ENCODE measurements around the gene MAPK14. TPM values are rescaled to one million over a fixed set of nuclear protein-coding genes. Genes with fewer than 3 reads are reported as not detected.
A peak's percentile ranks its signal among the peaks of the same experiment; 100 is the strongest.
"Not testable (repeated sequence)": the region's sequence is repeated elsewhere in the genome, so short reads cannot be mapped to it uniquely, and the experiment has no call there.

MAPK14 gene
- total RNA-seq, 2 experiments from 2014 or later = 40.7 TPM

DNA sequence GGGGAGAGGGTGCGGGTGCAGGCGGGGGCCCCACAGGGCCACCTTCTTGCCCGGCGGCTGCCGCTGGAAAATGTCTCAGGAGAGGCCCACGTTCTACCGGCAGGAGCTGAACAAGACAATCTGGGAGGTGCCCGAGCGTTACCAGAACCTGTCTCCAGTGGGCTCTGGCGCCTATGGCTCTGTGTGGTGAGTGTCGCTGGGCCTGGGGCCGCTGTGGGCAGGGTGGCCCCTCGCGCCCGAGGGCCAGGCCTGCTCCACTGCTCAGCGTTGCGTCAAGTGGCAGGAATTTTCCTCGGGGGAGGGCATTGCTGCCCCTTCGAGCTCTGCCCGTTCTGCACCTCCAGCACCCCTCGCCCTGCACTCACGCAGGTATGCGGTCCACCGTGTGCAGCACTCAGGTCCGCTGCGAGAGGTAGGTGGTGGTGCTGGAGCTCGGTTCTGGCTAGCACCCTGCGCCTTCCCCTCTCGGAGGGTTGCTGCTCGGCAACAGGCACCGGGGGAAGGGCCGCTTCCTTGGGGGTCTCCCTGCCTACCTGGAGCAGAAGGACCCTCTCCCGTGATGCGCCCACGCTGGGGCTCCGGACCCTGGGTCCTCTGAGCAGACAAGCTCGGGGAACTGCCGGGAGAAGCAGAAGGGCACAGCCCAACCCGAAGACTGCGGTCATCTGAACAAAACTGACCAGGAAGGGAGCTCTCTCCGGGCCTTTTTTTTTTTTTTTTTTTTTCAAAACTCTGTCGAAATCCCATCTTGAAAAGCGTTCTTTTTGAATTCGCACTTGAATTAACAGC is 674 bp downstream of the MAPK14 start:
- Mint-ChIP-seq H3K27me3 (peaks cover 32% of the 10 kb centered on the region), H3K4me3 (peak overlapping the region; percentile 90), H3K36me3 (peaks cover 17% of the 10 kb centered on the region), H3K4me1 (peaks cover 31% of the 10 kb centered on the region), H3K9me3 (no peaks in the 10 kb centered on the region), H3K27ac (peak overlapping the region; percentile 96)
- DNase-seq = peak; percentile 37

DNA sequence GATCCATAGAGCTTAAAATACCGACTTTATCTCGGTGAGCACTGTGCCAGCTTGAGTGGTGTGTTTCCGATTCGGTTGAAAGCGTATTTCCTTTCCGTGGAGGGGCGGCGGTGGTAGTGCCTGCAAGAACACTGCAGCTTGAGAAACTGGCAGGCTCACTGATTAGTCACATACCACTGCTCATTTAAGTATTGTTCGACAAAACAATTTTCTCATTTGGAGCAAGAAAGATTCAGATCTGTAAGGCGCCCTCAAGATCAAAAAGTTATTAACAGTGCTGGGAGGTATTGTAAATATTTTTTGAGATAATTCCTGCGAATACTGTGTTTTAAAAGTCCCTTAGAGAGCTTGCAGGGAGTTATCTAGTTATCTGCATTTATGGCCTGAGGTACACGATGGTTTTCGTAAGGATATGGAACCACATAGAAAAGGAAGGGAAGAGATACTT is 1.3 kb downstream of the MAPK14 start:
- peaks cover 17% of the 10 kb centered on the region for H3K36me3 Mint-ChIP-seq
- no peaks in the 10 kb centered on the region for H3K9me3 Mint-ChIP-seq
- H3K4me3 Mint-ChIP-seq = peak overlapping the region; percentile 90
- peak overlapping the region; percentile 96 for H3K27ac Mint-ChIP-seq
- H3K4me1 Mint-ChIP-seq = peaks cover 37% of the 10 kb centered on the region
- H3K27me3 Mint-ChIP-seq = peaks cover 26% of the 10 kb centered on the region
- DNase-seq = peak; percentile 63

- Mint-ChIP-seq H3K36me3 (peaks cover 17% of the 10 kb centered on the region), H3K4me3 (peak overlapping the region; percentile 90), H3K4me1 (peaks cover 42% of the 10 kb centered on the region), H3K27ac (peak overlapping the region; percentile 96), H3K27me3 (peaks cover 23% of the 10 kb centered on the region), H3K9me3 (no peaks in the 10 kb centered on the region)
- DNase-seq = no peak
Observed at GRCh38 chr6:36029464-36029863, 1.9 kb downstream of the MAPK14 start.

GRCh38 chr6:36032261-36032660 is 4.7 kb downstream of the MAPK14 start:
- no peaks in the 10 kb centered on the region for H3K9me3 Mint-ChIP-seq
- H3K27ac Mint-ChIP-seq = peak overlapping the region; percentile 5
- H3K4me3 Mint-ChIP-seq = no peak overlapping the region
- DNase-seq = no peak
- H3K4me1 Mint-ChIP-seq = peaks cover 52% of the 10 kb centered on the region
- H3K36me3 Mint-ChIP-seq = peaks cover 26% of the 10 kb centered on the region
- peaks cover 2% of the 10 kb centered on the region for H3K27me3 Mint-ChIP-seq

DNA sequence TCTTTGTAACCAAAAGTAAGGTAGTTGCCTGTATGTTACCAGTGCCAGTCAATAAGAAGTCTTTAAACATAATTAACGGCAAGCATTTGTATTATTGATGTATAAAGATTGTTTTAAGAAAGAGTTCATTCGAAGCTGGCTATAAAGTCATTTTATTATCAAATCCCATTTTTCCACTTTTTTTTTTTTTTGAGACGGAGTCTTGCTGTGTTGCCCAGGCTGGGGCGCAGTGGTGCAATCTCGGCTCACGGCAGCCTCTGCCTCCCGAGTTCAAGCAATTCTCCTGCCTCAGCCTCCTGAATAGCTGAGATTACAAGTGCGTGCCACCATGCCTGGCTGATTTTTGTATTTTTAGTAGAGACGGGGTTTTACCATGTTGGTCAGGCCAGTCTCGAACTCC is 5.5 kb downstream of the MAPK14 start:
- not testable (repeated sequence) for H3K4me3 Mint-ChIP-seq, DNase-seq, H3K27me3 Mint-ChIP-seq, H3K27ac Mint-ChIP-seq, H3K9me3 Mint-ChIP-seq
- peaks cover 59% of the 10 kb centered on the region for H3K4me1 Mint-ChIP-seq
- peaks cover 26% of the 10 kb centered on the region for H3K36me3 Mint-ChIP-seq

DNA sequence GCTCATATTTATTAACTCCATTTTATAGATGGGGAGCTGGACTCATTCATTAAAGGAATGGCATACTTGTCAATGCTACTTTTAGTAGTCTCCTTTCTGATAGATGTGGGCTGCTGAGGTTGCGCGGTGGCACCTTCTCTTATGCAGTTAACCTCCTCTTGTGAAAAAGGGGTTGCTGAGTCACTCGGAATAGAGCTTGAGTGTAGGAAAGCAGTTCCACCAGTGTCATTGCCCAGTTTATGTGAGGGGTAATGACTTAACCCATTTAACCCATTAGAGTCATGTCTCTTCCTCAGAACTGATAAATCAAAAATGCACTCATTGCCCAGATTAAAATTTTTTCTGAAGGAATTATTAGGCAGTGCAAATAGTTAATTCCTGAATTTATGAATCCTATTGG is 6.3 kb downstream of the MAPK14 start:
- Mint-ChIP-seq H3K27ac (no peak overlapping the region), H3K27me3 (no peaks in the 10 kb centered on the region), H3K36me3 (peaks cover 23% of the 10 kb centered on the region), H3K9me3 (no peaks in the 10 kb centered on the region), H3K4me1 (peaks cover 66% of the 10 kb centered on the region), H3K4me3 (no peak overlapping the region)
- peak; percentile 39 for DNase-seq

DNA sequence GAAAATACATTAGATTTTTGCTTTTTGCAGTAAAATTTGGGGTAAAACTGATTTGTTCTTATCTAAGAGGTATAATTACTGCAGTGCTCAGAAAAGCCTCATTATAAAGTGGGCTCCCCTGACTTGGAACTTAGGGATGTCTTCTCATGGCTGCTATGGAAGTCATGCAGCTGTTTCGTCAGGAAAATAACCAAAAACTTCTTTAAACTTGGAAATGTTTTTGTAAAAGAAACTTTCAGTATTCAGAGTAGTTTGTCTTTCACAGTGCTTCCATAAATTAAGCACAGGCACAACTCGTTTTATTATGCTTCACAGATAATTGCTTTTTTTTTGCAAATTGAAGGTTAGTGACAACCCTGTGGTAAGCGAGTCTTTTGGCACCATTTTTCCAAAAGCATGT is 6.8 kb downstream of the MAPK14 start:
- Mint-ChIP-seq H3K36me3 (peaks cover 21% of the 10 kb centered on the region), H3K27ac (no peak overlapping the region), H3K4me1 (peaks cover 70% of the 10 kb centered on the region), H3K4me3 (no peak overlapping the region), H3K9me3 (no peaks in the 10 kb centered on the region), H3K27me3 (no peaks in the 10 kb centered on the region)
- no peak for DNase-seq

DNA sequence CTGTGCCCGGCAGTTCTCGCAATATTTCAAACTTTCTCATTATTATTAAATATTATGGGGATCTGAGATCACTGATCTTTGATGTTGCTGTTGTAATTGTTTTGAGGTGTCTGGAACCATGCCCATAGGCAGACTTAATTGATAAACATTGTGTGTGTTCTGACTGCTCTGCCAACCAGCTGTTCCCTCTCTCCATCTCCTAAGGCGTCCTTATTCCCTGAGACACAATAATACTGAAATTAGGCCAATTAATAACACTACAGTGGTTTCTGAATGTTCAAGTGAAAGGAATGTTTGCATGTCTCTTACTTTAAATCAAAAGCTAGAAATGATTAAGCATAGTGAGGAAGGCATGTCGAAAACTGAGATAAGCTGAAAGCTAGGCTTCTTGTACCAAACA is 7.6 kb downstream of the MAPK14 start:
- DNase-seq = no peak
- peaks cover 69% of the 10 kb centered on the region for H3K4me1 Mint-ChIP-seq
- no peak overlapping the region for H3K27ac Mint-ChIP-seq
- no peaks in the 10 kb centered on the region for H3K27me3 Mint-ChIP-seq
- H3K36me3 Mint-ChIP-seq = peaks cover 18% of the 10 kb centered on the region
- H3K9me3 Mint-ChIP-seq = no peaks in the 10 kb centered on the region
- no peak overlapping the region for H3K4me3 Mint-ChIP-seq

DNA sequence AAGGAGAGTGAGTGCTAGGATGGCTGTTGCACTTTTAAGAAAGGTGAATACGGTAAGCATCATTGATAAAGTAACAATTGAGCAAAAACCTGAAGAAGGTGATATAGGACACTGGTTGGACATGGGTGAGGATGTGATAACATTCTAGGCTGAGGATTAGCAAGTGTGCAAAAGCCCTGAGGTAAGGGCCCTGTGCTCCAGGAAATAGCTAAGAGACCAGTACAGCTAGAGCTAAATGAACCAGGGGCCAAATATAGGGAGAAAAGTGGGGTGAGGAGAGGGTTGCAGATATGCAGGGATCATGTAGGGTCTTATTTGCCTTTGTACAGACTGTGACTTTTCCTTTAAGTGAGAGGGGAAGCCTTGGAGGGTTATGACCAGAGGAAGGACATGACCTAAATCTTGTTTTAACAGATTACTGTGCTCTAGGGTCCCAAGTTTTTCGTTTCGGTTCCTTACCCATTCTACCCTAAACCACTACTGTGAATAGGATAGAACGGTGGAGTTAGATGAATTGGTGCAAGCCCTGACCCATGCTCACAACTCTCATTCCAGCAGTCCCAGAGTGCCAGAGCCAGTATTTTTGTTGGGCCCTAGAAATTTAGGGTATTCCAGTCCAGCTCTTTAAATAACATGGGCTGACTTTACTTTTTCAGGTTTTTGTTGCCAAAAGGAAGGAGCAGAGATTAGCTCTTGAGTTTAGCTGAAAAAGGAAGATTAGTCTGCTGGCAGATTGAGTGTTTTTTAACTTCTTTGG is 10.7 kb downstream of the MAPK14 start:
- no peak overlapping the region for H3K27ac Mint-ChIP-seq
- H3K36me3 Mint-ChIP-seq = peaks cover 9% of the 10 kb centered on the region
- no peaks in the 10 kb centered on the region for H3K9me3 Mint-ChIP-seq
- H3K4me1 Mint-ChIP-seq = peaks cover 61% of the 10 kb centered on the region
- no peak overlapping the region for H3K4me3 Mint-ChIP-seq
- H3K27me3 Mint-ChIP-seq = no peaks in the 10 kb centered on the region
- no peak for DNase-seq

GRCh38 chr6:36039112-36039511 is 11.5 kb downstream of the MAPK14 start:
- Mint-ChIP-seq H3K4me1 (peaks cover 53% of the 10 kb centered on the region), H3K4me3 (no peak overlapping the region), H3K27me3 (no peaks in the 10 kb centered on the region), H3K36me3 (peaks cover 9% of the 10 kb centered on the region), H3K9me3 (no peaks in the 10 kb centered on the region), H3K27ac (no peak overlapping the region)
- no peak for DNase-seq

DNA sequence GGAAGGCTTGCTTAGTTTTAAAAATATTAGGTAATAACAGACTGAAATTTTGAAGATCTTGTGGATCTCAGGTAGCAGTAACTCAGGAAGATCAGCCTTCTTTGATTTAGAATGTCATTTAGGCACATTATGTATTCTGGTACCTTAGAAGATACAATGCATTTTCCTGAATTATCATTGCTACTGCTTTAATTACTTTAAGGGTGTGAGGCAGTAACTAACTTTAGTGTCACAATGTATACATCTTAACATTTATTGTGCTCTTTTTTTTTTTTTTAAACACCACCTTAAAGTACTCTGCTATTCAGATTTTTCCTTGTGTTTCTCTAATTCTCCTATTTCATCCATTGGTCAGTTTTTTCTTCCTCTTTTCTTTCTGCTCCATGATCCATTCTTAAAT is 13.3 kb downstream of the MAPK14 start:
- Mint-ChIP-seq H3K27me3 (no peaks in the 10 kb centered on the region), H3K27ac (no peak overlapping the region), H3K36me3 (peaks cover 8% of the 10 kb centered on the region), H3K9me3 (no peaks in the 10 kb centered on the region), H3K4me1 (peaks cover 42% of the 10 kb centered on the region), H3K4me3 (no peak overlapping the region)
- DNase-seq = no peak

DNA sequence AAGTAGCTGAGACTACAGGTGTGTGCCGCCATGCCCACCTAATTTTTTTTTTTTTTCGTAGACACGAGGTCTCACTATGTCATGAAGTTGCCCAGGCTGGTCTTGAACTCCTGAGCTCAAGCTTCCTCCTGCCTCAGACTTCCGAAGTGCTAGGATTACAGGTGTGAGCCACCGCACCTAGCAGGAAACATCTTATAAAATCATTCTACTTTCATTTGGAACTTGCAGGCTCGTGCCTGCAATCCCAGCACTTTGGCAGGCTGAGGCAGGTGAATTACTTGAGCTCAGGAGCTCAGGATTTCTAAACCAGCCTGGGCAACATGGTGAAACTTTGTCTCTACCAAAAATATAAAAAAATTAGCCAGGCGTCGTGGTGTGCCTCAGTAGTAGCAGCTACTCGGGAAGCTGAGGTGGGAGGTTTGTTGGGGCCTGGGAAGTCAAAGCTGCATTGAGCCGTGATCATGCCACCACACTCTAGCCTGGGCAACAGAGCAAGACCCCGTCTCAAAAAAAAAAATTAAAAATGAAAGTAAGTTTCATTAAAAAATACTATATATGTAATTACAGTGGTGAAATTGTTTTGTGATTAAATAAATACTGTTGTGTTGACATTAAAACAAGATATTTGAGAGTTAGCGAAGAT is 15.1 kb downstream of the MAPK14 start:
- peaks cover 40% of the 10 kb centered on the region for H3K4me1 Mint-ChIP-seq
- H3K4me3 Mint-ChIP-seq = no peak overlapping the region
- H3K27me3 Mint-ChIP-seq = no peaks in the 10 kb centered on the region
- DNase-seq = no peak
- H3K27ac Mint-ChIP-seq = no peak overlapping the region
- H3K36me3 Mint-ChIP-seq = peaks cover 10% of the 10 kb centered on the region
- peaks cover 2% of the 10 kb centered on the region for H3K9me3 Mint-ChIP-seq

DNA sequence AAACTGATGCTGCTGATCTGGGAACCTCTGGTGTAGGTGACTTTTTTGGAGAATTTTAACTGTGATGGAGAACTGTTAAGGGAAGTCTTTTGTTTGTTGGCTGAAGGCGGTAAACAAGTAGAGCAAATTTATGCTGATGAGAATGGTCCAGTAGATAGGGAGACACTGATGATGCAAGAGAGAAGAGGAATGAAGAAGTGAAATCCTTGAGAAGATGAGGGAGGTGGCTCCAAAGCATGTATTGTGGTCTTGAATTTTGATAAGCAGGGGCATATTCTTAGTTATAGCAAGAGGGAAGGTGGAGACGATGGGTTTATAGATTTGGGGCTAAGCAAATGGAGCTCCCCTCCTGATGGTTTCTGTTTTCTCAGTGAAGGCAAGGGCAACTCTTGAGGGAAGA is 22.0 kb downstream of the MAPK14 start:
- H3K27me3 Mint-ChIP-seq = no peaks in the 10 kb centered on the region
- H3K4me1 Mint-ChIP-seq = peaks cover 6% of the 10 kb centered on the region
- no peak overlapping the region for H3K4me3 Mint-ChIP-seq
- H3K36me3 Mint-ChIP-seq = peaks cover 7% of the 10 kb centered on the region
- peaks cover 2% of the 10 kb centered on the region for H3K9me3 Mint-ChIP-seq
- no peak overlapping the region for H3K27ac Mint-ChIP-seq
- DNase-seq = no peak

GRCh38 chr6:36050305-36050704 is 22.7 kb downstream of the MAPK14 start:
- no peak overlapping the region for H3K27ac Mint-ChIP-seq
- H3K4me1 Mint-ChIP-seq = peaks cover 10% of the 10 kb centered on the region
- H3K36me3 Mint-ChIP-seq = peaks cover 7% of the 10 kb centered on the region

More at GRCh38 chr6:36050305-36050704, 22.7 kb downstream of the MAPK14 start:
- no peak for DNase-seq
- no peaks in the 10 kb centered on the region for H3K27me3 Mint-ChIP-seq
- peaks cover 2% of the 10 kb centered on the region for H3K9me3 Mint-ChIP-seq
- no peak overlapping the region for H3K4me3 Mint-ChIP-seq
